Measurements from ENCODE around the gene PRIMPOL.
"Not testable (repeated sequence)": the region's sequence is repeated elsewhere in the genome, so short reads cannot be mapped to it uniquely, and the experiment has no call there.

Gene PRIMPOL, protein sequence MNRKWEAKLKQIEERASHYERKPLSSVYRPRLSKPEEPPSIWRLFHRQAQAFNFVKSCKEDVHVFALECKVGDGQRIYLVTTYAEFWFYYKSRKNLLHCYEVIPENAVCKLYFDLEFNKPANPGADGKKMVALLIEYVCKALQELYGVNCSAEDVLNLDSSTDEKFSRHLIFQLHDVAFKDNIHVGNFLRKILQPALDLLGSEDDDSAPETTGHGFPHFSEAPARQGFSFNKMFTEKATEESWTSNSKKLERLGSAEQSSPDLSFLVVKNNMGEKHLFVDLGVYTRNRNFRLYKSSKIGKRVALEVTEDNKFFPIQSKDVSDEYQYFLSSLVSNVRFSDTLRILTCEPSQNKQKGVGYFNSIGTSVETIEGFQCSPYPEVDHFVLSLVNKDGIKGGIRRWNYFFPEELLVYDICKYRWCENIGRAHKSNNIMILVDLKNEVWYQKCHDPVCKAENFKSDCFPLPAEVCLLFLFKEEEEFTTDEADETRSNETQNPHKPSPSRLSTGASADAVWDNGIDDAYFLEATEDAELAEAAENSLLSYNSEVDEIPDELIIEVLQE

DNA sequence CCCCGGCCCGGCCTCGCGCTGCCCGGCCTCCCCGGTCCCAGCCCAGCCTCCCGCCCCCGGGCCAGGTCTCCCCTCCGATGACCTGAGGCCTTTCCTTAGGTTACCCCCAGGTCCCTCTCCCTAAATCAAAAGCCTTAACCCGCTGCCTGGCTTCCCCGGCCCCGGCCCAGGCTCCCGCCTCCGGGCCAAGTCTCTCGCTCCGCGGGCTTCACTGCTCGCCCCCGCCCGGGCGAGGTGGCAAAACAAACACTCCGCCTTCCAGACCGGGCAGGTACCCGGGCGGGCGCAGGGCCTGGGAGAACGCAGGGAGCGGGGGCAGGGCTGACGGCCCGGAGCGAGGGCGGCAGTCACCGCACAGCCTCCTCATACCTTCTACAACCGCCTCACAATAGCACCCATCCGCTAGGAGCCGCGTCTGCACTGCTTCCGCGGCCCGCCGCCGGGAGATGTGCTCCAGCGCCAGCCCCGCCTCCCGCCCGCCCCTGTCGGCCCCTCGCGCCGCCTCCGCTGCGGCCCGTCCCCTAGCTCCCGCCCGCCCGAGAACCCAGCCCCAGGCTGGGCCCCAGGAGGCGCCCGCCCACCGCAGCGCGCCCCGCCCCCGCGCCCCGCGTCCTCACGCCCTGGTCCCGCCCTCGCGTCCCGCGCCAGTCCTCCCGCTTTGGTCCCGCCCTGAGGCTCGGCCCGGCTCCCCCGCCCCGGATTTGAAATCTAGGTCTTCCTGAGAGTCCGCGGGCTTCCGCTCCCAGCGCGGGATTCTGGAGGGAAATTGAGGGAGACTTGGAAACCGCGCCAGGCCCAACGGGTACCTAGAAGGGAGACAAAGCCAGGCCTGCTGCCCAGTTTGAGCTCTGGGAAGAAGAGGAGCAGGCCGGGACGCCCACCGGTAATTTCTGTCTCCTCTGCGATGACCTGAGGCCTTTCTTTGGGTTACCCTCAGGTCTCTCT lies at the start of gene PRIMPOL, which contains the start of gene CASP3:
TSS of gene PRIMPOL (plus strand) at position 713 of the 945 bp plus-strand sequence. CDS start 7,403 bp downstream, outside the sequence.
TSS of gene CASP3 (minus strand) at position 422 of the 945 bp plus-strand sequence. CDS start 10,994 bp downstream, outside the sequence.
- peaks cover 27% of the 10 kb centered on the region for H3K36me3 ChIP-seq (ENCODE audit: insufficient read depth, low read length)
- no peaks in the 10 kb centered on the region for H3K9me2 ChIP-seq (ENCODE audit: low read depth, low read length)
- no peaks in the 10 kb centered on the region for H3F3A ChIP-seq (ENCODE audit: insufficient read depth, low read length)
- H3K9me3 ChIP-seq (ENCODE audit: low read length): no peaks in the 10 kb centered on the region
- H3K4me1 ChIP-seq (ENCODE audit: insufficient read depth, low read length, severe bottlenecking): peaks cover 44% of the 10 kb centered on the region
- no peaks in the 10 kb centered on the region for H3K27me3 ChIP-seq (ENCODE audit: insufficient read depth, low read length)
- no peak within 1 kb of the TSS for H2AFZ ChIP-seq (ENCODE audit: low read length)
- H3K4me2 ChIP-seq (ENCODE audit: low read length): peak within 1 kb of the TSS; percentile 99
- peak within 1 kb of the TSS; percentile 71 for H3K27ac ChIP-seq (ENCODE audit: low read depth, low read length, poor library complexity, severe bottlenecking)
- TF ChIP-seq, protein P1, sequence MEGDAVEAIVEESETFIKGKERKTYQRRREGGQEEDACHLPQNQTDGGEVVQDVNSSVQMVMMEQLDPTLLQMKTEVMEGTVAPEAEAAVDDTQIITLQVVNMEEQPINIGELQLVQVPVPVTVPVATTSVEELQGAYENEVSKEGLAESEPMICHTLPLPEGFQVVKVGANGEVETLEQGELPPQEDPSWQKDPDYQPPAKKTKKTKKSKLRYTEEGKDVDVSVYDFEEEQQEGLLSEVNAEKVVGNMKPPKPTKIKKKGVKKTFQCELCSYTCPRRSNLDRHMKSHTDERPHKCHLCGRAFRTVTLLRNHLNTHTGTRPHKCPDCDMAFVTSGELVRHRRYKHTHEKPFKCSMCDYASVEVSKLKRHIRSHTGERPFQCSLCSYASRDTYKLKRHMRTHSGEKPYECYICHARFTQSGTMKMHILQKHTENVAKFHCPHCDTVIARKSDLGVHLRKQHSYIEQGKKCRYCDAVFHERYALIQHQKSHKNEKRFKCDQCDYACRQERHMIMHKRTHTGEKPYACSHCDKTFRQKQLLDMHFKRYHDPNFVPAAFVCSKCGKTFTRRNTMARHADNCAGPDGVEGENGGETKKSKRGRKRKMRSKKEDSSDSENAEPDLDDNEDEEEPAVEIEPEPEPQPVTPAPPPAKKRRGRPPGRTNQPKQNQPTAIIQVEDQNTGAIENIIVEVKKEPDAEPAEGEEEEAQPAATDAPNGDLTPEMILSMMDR (IDR thresholded peaks at IDR 0.05; ENCODE audit: low read length): no peak
- TF ChIP-seq EZH2 (IDR thresholded peaks at IDR 0.05; ENCODE audit: borderline replicate concordance, low read length): no peak
- no peaks in the 10 kb centered on the region for H4K20me1 ChIP-seq (ENCODE audit: insufficient read depth, low read length)
- peak within 1 kb of the TSS; percentile 84 for H3K4me3 ChIP-seq (ENCODE audit: low read depth, low read length, poor library complexity, severe bottlenecking)
- peak within 1 kb of the TSS; percentile 98 for H3K9ac ChIP-seq (ENCODE audit: low read length)
- H3K79me2 ChIP-seq (ENCODE audit: insufficient read depth, low read length): peaks cover 42% of the 10 kb centered on the region

DNA sequence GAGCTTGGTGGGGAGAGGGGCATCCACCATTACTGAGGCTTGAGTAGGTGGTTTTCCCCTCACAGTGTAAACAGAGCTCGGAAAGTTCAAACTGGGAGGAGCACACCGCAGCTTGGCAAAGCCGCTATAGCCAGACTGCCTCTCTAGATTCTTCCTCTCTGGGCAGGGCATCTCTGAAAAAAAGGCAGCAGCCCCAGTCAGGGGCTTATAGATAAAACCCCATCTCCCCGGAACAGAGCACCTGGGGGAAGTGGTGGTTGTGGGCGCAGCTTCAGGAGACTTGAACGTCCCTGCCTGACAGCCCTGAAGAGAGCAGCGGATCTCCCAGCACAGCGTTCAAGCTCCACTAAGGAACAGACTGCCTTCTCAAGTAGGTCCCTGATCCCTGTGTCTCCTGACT lies 48.6 kb upstream of the PRIMPOL start:
- H2AFZ ChIP-seq (ENCODE audit: low read length); H3K27ac ChIP-seq (ENCODE audit: low read depth, low read length, poor library complexity, severe bottlenecking); H3K9me2 ChIP-seq (ENCODE audit: low read depth, low read length); H3K36me3 ChIP-seq (ENCODE audit: insufficient read depth, low read length); H3K4me3 ChIP-seq (ENCODE audit: low read depth, low read length, poor library complexity, severe bottlenecking); H3K4me2 ChIP-seq (ENCODE audit: low read length); H3K27me3 ChIP-seq (ENCODE audit: insufficient read depth, low read length); H3F3A ChIP-seq (ENCODE audit: insufficient read depth, low read length); H3K79me2 ChIP-seq (ENCODE audit: insufficient read depth, low read length); H3K4me1 ChIP-seq (ENCODE audit: insufficient read depth, low read length, severe bottlenecking); H4K20me1 ChIP-seq (ENCODE audit: insufficient read depth, low read length); H3K9ac ChIP-seq (ENCODE audit: low read length); H3K9me3 ChIP-seq (ENCODE audit: low read length): not testable (repeated sequence)

DNA sequence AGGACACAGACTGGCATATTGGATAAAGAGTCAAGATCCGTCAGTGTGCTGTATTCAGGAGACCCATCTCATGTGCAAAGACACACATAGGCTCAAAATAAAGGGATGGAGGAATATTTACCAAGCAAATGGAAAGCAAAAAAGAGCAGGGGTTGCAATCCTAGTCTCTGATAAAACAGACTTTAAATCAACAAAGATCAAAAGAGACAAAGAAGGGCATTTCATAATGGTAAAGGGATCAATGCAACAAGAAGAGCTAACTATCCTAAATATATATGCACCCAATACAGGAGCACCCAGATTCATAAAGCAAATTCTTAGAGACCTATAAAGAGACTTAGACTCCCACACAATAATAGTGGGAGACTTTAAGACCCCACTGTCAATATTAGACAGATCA lies 46.7 kb upstream of the PRIMPOL start:
- not testable (repeated sequence) for H3K27me3 ChIP-seq (ENCODE audit: insufficient read depth, low read length); H4K20me1 ChIP-seq (ENCODE audit: insufficient read depth, low read length); H3K36me3 ChIP-seq (ENCODE audit: insufficient read depth, low read length); H3K9me2 ChIP-seq (ENCODE audit: low read depth, low read length); H3K79me2 ChIP-seq (ENCODE audit: insufficient read depth, low read length); H3K9me3 ChIP-seq (ENCODE audit: low read length); H3K27ac ChIP-seq (ENCODE audit: low read depth, low read length, poor library complexity, severe bottlenecking); H3K4me3 ChIP-seq (ENCODE audit: low read depth, low read length, poor library complexity, severe bottlenecking); H2AFZ ChIP-seq (ENCODE audit: low read length); H3K9ac ChIP-seq (ENCODE audit: low read length); H3F3A ChIP-seq (ENCODE audit: insufficient read depth, low read length); H3K4me1 ChIP-seq (ENCODE audit: insufficient read depth, low read length, severe bottlenecking); H3K4me2 ChIP-seq (ENCODE audit: low read length)

DNA sequence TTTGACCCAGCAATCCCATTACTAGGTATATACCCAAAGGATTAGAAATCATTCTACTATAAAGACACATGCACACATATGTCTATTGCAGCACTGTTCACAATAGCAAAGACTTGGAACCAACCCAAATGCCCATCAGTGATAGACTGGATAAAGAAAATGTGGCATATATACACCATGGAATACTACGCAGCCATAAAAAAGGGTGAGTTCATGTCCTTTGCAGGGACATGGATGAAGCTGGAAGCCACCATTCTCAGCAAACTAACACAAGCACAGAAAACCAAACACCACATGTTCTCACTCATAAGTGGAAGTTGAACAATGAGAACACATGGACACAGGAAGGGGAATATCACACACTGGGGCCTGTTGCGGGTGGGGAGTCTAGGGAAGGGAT lies 42.1 kb upstream of the PRIMPOL start:
- not testable (repeated sequence) for H3K27me3 ChIP-seq (ENCODE audit: insufficient read depth, low read length); H3K79me2 ChIP-seq (ENCODE audit: insufficient read depth, low read length); H3K9me2 ChIP-seq (ENCODE audit: low read depth, low read length); H2AFZ ChIP-seq (ENCODE audit: low read length); H3K27ac ChIP-seq (ENCODE audit: low read depth, low read length, poor library complexity, severe bottlenecking); H3K36me3 ChIP-seq (ENCODE audit: insufficient read depth, low read length); H3F3A ChIP-seq (ENCODE audit: insufficient read depth, low read length); H3K9me3 ChIP-seq (ENCODE audit: low read length); H3K4me1 ChIP-seq (ENCODE audit: insufficient read depth, low read length, severe bottlenecking); H4K20me1 ChIP-seq (ENCODE audit: insufficient read depth, low read length); H3K4me2 ChIP-seq (ENCODE audit: low read length); H3K9ac ChIP-seq (ENCODE audit: low read length); H3K4me3 ChIP-seq (ENCODE audit: low read depth, low read length, poor library complexity, severe bottlenecking)

Measured in OCI-LY1 (cell line).